HepG2 (cell line): ENCODE results near the gene AUP1. TPM values are rescaled to one million over a fixed set of nuclear protein-coding genes. Genes with fewer than 3 reads are reported as not detected.

ENCODE experiments used
- CBX5 ChIP-seq: sonication (generic); formaldehyde crosslinking; IDR thresholded peaks from 2 replicates; pipeline ENCODE4 v1.4.0; 2020; ENCODE audit warnings: missing genetic modification reagents, borderline replicate concordance
- DNMT1 ChIP-seq: sonication (generic); formaldehyde crosslinking; IDR thresholded peaks from 2 replicates; pipeline ENCODE4 v1.5.1; 2020; ENCODE audit warnings: mild to moderate bottlenecking, missing genetic modification reagents
- KLF11 ChIP-seq: IDR thresholded peaks from 2 replicates; pipeline ENCODE4 v1.6.1; 2016; ENCODE audit warnings: missing compliant biosample characterization
- ZSCAN22 ChIP-seq: sonication (generic); formaldehyde crosslinking; IDR thresholded peaks from 2 replicates; pipeline ENCODE4 v1.4.0; 2020; ENCODE audit warnings: mild to moderate bottlenecking, missing genetic modification reagents
- polyA plus RNA-seq, 8 experiments: library from polyadenylated mRNA; depleted of rRNA in 3 of 8; stranded (reverse) in 7 of 8; unstranded in 1 of 8; fragments of >200 nt; fragmentation: Illumina TruSeq in 4 of 8; extraction: Trizol in 4 of 8; gene quantifications; 2 replicates each; pipeline versions ENCODE4 v1.2.1 to v1.2.3, GENCODE V29; 2011 to 2016; ENCODE audit warnings: low read depth in 4 of 8, missing spikeins in 1 of 8, mixed read lengths in 1 of 8; ENCODE audit not compliant: insufficient read depth in 1 of 8
- total RNA-seq, 5 experiments: library from RNA; depleted of rRNA; stranded (reverse); fragments of >200 nt; fragmentation: Illumina TruSeq; extraction: Trizol; gene quantifications; 2 replicates each; pipeline ENCODE4 v1.2.3, GENCODE V29; 2016; ENCODE audit warnings: low read depth in 1 of 5
- TF ChIP-seq, protein P1 (sequence below): sonication (generic); formaldehyde crosslinking; IDR thresholded peaks from 2 replicates; pipeline ENCODE4 v1.5.0; 2020; ENCODE audit warnings: mild to moderate bottlenecking, missing genetic modification reagents
- TF ChIP-seq, protein P2 (sequence below): sonication (generic); formaldehyde crosslinking; IDR thresholded peaks from 2 replicates; pipeline ENCODE4 v1.8.0; 2022; ENCODE audit warnings: missing genetic modification reagents, low read depth, mild to moderate bottlenecking, borderline replicate concordance
- TF ChIP-seq, protein P3 (sequence below): sonication (generic); formaldehyde crosslinking; IDR thresholded peaks from 2 replicates; pipeline ENCODE4 v1.4.0; 2020; ENCODE audit warnings: missing genetic modification reagents, mild to moderate bottlenecking, borderline replicate concordance

Gene AUP1
- total and polyA plus RNA-seq, 2 of the 13 experiments (the other 11 are each of a cell fraction or from before 2014, with no cell fraction given), result 174 to 267 TPM

DNA sequence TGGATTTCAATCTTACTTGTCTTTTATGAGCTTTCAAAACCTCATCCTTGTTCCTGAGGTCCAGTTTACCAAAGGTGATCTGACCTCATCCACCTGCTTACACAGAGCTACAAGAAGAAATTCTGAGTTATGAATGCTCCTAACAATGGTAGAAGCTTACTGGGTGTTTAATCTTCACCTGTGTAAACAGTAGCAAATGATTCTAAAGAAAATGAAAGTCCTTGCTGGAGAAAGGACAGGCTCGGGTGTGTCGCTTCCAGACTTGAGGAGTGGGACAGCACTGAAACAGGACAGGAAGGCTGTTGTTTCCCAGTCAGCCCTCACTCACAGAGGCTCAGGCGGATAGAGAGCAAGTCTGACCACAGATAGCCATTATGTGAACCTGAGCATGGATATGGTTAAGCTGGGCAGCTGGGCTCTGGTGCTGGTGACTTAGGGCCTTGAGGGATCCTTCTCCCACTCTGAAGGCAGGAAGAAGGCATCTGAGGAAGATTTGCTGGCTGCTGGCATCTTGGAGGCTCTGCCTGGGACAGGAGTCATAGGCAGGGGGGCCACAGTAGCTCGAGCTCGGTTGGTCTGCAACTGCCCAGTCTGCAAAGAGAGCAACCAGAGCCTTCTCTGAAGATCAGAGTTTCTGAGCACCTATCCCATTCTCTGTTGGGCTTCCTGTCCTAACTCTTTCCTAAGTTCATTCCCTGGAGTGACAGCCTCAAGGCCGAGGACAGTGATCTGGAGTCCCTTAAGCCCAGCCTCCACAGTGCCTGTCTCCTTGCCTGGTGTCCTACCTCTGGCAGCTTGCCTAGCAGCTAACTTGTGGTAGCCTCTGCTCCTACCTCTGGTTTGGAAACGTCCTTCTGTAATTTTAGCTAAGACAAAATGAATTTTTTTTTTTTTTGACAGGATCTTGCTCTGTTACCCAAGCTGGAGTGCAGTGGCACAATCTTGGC, 29.1 kb upstream of the AUP1 start (continued):
- TF ChIP-seq, protein P1, sequence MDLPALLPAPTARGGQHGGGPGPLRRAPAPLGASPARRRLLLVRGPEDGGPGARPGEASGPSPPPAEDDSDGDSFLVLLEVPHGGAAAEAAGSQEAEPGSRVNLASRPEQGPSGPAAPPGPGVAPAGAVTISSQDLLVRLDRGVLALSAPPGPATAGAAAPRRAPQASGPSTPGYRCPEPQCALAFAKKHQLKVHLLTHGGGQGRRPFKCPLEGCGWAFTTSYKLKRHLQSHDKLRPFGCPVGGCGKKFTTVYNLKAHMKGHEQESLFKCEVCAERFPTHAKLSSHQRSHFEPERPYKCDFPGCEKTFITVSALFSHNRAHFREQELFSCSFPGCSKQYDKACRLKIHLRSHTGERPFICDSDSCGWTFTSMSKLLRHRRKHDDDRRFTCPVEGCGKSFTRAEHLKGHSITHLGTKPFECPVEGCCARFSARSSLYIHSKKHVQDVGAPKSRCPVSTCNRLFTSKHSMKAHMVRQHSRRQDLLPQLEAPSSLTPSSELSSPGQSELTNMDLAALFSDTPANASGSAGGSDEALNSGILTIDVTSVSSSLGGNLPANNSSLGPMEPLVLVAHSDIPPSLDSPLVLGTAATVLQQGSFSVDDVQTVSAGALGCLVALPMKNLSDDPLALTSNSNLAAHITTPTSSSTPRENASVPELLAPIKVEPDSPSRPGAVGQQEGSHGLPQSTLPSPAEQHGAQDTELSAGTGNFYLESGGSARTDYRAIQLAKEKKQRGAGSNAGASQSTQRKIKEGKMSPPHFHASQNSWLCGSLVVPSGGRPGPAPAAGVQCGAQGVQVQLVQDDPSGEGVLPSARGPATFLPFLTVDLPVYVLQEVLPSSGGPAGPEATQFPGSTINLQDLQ (CRISPR knock-in tag), result no peak
- TF ChIP-seq ZSCAN22 (CRISPR knock-in tag), result no peak
- TF ChIP-seq, protein P2, sequence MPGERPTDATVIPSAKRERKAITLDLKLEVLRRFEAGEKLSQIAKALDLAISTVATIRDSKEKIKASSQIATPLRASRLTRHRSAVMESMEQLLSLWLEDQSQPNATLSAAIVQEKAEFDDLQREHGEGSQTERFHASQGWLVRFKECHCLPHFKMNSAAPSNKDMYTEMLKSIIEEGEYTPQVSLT (CRISPR knock-in tag), result no peak
- TF ChIP-seq CBX5 (CRISPR knock-in tag), result no peak
- TF ChIP-seq, protein P3, sequence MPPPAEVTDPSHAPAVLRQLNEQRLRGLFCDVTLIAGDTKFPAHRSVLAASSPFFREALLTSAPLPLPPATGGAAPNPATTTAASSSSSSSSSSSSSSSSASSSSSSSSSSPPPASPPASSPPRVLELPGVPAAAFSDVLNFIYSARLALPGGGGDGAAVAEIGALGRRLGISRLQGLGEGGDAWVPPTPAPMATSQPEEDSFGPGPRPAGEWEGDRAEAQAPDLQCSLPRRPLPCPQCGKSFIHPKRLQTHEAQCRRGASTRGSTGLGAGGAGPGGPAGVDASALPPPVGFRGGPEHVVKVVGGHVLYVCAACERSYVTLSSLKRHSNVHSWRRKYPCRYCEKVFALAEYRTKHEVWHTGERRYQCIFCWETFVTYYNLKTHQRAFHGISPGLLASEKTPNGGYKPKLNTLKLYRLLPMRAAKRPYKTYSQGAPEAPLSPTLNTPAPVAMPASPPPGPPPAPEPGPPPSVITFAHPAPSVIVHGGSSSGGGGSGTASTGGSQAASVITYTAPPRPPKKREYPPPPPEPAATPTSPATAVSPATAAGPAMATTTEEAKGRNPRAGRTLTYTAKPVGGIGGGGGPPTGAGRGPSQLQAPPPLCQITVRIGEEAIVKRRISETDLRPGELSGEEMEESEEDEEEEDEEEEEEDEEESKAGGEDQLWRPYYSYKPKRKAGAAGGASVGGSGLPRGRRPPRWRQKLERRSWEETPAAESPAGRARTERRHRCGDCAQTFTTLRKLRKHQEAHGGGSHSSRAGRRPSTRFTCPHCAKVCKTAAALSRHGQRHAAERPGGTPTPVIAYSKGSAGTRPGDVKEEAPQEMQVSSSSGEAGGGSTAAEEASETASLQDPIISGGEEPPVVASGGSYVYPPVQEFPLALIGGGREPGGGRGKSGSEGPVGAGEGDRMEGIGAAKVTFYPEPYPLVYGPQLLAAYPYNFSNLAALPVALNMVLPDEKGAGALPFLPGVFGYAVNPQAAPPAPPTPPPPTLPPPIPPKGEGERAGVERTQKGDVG, result no peak
- TF ChIP-seq DNMT1 (CRISPR knock-in tag), result no peak
- no peak for TF ChIP-seq KLF11 (CRISPR knock-in tag)
